ENCODE measurements around the gene ADGRA3. TPM values are rescaled to one million over a fixed set of nuclear protein-coding genes. Genes with fewer than 3 reads are reported as not detected.
"Not testable (repeated sequence)": the region's sequence is repeated elsewhere in the genome, so short reads cannot be mapped to it uniquely, and the experiment has no call there.

The ADGRA3 gene
- total RNA-seq, 1 experiment from 2014 or later, result 31.4 TPM

DNA sequence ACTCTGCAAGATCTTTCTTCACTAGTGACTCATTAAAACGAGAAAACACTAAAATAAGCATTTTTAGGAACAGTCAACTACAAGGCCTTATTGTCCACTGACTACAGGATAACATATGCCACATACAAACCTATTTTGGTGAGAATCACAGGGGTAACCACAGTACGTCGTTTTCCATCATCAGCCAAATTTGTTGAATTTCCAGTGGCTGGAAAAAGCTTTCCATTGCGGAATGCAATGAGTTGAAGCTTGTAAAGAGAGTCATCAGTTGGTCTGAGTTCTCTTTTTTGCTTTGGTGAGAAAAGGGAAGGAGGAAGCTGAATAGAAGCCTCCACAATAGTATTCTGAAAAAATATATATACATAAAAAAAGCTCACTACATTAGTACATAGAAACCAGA, 102.4 kb downstream of the ADGRA3 start:
- in situ Hi-C loops (cut with HindIII; ENCODE audit: low pct_unique_long_range_greater_than_20kb, low sequenced_read_pairs), result no loop called here

DNA sequence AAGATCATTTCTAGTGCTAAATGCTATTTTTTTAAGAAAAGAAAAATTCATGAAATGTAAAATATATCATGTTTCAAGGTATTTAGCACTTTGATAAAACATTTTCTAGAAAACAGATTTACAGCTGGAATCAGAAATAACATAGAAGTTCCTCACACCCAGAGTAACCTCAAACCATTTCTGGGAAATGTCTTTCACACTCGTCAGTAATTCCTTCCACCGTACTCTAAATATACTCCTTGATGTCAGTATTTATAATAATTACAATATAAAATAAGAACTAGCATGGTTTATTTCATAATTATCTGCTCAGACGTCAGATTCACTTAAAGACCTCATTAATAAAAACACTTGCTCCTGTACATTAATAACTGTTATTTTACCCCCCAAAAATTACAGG, 103.9 kb downstream of the ADGRA3 start:
- DNase-seq (ENCODE audit: low read depth), result no peak
- in situ Hi-C loops (cut with HindIII; ENCODE audit: low pct_unique_long_range_greater_than_20kb, low sequenced_read_pairs), result no loop called here

More for the DNA sequence above, 102.4 kb downstream of the ADGRA3 start:
- no peak for DNase-seq (ENCODE audit: low read depth)

DNA sequence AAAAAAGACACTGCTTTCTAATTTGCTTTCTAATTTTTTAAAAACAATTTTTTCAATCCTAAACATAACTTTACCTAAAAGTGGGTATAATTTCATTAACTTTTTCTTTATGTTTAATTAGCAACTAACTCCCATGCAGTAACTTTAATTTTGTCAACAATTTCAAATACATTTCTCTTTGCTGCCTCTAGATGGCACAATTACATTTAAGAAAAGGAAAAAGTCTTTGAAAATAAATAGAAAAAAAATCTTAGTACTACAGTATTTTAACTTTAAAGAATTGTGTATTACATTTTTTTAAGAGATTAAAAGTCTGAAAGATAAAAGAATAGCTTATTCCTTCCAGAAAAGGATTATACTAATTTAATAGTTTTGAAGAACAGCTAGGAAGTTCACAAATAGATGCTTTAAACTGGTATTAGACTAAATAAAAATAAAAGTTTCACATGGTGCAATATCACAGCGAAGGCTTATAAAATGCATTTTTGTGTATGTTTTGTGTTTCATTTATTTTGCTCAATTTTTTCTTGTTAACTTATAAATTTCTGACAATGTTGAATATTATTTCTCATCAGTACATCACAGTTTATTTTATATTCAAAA, 105.1 kb downstream of the ADGRA3 start:
- DNase-seq (ENCODE audit: low read depth), result no peak
- in situ Hi-C loops (cut with HindIII; ENCODE audit: low pct_unique_long_range_greater_than_20kb, low sequenced_read_pairs), result no loop called here

DNA sequence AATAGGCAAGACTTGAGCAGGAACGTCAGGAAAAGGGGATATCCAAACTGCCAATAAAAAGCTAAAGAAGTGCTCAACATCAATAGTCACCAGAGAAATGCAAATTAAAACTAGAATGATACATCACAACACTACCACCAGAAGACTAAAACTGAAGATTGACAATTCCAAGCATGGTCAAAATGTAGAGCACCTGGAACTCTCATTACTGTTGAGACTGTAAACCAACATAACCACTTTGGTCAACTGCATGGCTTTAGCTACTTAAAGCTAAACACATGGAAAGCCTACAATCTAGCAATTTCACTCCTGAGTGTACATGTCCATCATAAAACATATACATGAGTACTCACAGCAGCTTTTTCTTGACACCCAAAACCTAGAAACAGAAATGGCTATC, 107.4 kb downstream of the ADGRA3 start:
- in situ Hi-C loops (cut with HindIII; ENCODE audit: low pct_unique_long_range_greater_than_20kb, low sequenced_read_pairs), result no loop called here
- DNase-seq (ENCODE audit: low read depth), result no peak

DNA sequence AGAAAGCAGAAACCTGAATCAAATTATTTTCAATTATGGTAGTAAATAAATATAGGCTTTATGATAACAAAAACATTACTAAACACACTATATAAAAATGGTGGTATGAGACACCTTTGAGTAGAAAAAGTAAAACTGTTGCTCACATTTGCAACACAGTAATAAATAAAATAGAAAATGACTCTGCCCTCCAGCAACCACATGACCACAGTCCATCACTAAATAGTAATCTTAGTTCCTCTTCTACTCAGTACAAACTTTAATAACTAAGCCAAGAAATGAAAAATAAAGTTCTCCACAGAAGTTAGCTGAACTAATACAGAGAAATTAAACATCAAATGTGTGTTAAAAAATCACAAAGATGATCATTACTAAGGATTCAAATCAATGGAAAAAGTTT, 108.5 kb downstream of the ADGRA3 start:
- in situ Hi-C loops (cut with HindIII; ENCODE audit: low pct_unique_long_range_greater_than_20kb, low sequenced_read_pairs), result no loop called here
- DNase-seq (ENCODE audit: low read depth), result no peak

DNA sequence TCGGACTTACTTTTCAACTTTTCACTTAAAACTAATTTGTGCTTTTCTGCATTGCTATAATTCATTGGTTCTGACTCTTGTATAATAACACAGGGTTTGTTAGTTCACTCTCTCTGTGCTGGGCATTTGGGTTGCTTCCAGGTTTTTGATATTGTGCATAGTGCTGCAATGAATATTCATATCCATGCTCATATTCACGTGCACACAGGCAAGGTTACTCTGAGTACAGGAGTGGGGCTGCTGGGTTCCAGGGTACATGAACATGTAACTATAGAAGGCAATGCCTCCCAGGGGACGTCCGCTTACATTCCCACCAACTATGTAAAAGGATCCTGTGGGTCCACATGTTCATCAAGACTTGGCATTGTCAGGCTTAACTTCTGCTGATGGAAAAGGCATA, 117.2 kb downstream of the ADGRA3 start:
- DNase-seq (ENCODE audit: low read depth), result no peak
- in situ Hi-C loops (cut with HindIII; ENCODE audit: low pct_unique_long_range_greater_than_20kb, low sequenced_read_pairs), result no loop called here

DNA sequence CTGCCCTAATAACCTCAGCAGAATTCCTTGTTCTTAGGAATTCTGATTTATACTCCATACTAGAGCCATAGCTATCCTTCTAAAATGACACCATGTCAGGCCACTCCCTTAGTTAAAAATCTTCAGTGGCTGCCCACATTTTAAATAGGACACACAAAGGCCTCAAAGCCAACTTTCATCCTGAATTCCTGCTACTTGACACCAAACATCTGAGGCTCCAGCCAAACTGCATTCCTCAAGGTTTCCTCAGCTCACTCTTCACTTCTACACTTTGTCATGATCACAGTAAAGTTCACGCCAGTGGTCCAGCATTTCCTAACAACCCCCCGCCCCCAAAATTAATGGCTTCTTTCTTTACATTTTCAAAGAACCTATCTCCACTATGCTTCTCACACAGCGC, 124.3 kb downstream of the ADGRA3 start:
- in situ Hi-C loops (cut with HindIII; ENCODE audit: low pct_unique_long_range_greater_than_20kb, low sequenced_read_pairs), result no loop called here
- DNase-seq (ENCODE audit: low read depth), result no peak

DNA sequence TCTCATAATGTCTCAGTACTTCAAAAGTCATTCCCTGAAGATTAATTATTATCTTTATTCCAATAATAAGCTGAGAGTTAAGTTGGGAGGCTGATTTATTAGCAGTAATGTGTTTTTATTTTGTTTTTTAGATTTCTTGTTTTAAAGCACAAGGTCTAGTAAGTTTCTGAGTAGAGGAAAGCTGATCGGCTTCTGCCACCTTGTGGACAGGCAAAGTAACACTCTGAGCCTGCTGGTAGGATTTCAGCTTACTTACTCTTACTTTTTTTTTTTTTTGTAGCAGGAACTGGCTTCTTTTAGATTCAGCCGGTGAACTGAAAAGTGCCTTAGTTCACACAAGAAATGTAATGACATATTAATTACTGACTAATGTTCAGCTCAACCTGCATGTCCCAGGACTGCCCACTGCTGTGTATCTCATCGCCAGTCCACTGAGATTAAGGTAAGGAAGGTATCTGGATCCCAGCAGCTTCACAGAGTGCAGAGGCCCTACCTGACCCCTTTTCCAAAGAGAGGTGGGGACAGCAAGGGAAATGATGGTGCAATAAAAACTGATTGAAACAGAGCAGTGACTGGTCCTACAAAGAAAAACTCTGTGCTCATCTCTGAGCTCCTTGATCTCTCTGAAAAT, 126.5 kb downstream of the ADGRA3 start:
- in situ Hi-C loops (cut with HindIII; ENCODE audit: low pct_unique_long_range_greater_than_20kb, low sequenced_read_pairs), result no loop called here
- DNase-seq (ENCODE audit: low read depth), result peak; percentile 56

DNA sequence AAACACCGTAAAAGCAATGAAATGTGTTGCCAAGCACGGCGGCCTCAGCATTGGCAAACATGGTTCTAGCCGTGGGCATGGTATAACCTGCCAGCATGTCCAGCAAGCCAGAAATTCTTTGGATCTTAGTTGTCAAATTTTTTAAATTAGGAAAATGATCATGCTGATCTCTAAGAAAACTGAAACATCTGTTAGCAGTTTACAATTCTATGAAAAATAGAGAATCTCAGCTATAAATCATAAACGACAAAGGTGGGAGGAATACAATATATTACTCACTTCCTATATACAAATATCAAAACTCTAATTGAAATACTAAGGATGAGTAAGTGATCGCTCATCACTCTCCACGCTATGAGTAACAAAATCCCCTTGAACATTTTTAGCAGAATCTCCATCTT, 130.3 kb downstream of the ADGRA3 start:
- no peak for DNase-seq (ENCODE audit: low read depth)
- in situ Hi-C loops (cut with HindIII; ENCODE audit: low pct_unique_long_range_greater_than_20kb, low sequenced_read_pairs), result no loop called here

DNA sequence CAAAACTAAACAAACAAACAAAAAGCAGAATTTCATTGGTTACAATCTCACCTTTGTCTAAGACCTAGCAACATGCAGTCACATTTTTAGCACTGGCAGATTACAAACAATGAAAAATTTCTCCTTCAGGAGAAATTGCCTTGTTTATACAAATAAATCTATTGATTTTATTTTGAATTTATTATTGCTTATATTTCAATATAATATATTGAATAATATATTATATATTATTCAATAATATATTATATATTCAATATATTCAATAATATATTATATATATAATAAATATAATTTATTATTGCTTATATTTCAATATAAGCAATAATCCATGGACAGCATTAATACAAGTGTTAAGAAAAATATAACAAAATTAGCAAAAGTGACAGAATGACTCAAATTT, 131.7 kb downstream of the ADGRA3 start:
- no peak for DNase-seq (ENCODE audit: low read depth)
- in situ Hi-C loops (cut with HindIII; ENCODE audit: low pct_unique_long_range_greater_than_20kb, low sequenced_read_pairs), result no loop called here

DNA sequence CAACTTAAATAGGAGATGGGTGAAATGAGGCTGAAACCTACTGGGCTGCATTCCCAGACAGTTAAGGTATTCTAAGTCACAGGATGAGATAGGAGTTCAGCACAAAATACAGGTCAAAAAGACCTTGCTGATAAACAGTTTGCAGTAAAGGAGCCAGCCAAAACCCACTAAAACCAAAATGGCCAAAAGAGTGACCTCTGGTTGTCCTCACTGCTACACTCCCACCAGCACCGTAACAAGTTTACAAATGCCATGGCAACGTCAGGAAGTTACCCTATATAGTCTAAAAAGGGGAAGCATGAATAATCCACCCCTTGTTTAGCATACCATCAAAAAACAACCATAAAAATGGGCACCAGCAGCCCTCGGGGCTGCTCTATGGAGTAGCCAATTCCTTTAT, 133.7 kb downstream of the ADGRA3 start:
- in situ Hi-C loops (cut with HindIII; ENCODE audit: low pct_unique_long_range_greater_than_20kb, low sequenced_read_pairs); DNase-seq (ENCODE audit: low read depth): not testable (repeated sequence)

DNA sequence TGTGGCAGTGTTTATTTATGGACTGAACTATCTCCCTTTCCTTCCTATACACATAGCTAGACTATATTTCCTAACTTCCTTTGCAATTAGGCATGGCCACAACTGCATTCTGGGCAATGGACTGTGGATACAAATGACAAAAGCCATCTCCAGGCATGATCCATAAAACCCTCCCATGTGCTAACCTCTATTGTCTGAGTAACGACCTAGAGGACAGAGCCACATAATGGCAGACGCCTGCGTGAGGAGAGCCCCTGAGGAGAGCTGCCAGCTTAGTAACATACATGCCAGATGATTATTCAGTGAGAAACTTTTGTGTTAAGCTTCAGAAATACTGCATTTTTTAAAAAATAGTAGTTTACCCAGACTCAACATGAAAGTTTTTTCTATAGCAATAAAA, 142.9 kb downstream of the ADGRA3 start:
- in situ Hi-C loops (cut with HindIII; ENCODE audit: low pct_unique_long_range_greater_than_20kb, low sequenced_read_pairs), result no loop called here
- no peak for DNase-seq (ENCODE audit: low read depth)

DNA sequence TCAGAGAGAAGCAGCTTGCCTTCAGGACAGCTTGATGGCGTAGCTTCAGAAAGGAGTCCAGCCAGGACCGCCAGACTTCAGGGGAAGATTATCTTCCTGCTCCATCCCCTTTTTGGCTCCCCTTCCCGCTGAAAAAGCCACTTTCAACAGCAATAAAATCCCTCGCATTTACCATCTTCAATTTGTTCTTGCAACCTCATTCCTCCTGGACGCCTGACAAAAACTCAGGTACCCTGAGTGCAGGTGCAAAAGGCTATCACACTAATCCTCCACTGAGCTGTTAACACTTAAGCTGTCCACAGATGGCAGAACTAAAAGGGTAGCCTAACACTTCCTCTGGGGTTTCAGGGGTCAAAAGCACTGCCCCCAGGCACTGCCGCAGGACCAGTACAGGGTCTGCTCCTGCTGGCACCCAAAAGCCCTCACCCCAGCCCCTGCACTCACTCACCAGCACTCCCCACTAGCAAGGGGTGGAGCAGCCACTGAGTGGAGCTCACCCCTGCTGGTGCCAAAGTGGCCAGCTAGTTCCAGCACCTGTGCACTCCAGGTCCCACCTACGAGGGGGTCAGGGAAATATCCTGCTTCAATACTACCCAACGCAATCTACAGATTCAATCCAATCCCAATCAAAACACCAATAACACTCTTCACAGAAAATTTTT, 145.8 kb downstream of the ADGRA3 start:
- in situ Hi-C loops (cut with HindIII; ENCODE audit: low pct_unique_long_range_greater_than_20kb, low sequenced_read_pairs), result no loop called here

DNA sequence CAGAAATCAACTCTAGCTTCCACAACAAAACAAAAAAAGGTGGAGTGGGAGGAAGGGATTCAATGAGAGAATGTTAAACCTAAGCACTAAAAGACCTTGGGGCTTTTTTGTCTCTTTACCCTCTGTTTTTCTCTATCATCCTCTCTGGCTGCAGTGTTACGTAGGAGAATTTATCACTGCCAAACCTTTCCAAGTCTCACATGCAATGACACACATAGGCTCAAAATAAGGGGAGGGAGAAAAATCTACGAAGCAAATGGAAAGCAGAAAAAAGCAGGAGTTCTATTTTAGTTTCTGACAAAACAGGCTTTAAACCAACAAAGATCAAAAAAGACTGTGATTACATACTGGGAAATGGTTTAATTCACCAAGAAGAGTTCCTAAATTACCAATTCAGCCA, 152.1 kb downstream of the ADGRA3 start:
- DNase-seq (ENCODE audit: low read depth), result no peak
- in situ Hi-C loops (cut with HindIII; ENCODE audit: low pct_unique_long_range_greater_than_20kb, low sequenced_read_pairs), result no loop called here

More for the DNA sequence above, 145.8 kb downstream of the ADGRA3 start:
- DNase-seq (ENCODE audit: low read depth), result no peak

DNA sequence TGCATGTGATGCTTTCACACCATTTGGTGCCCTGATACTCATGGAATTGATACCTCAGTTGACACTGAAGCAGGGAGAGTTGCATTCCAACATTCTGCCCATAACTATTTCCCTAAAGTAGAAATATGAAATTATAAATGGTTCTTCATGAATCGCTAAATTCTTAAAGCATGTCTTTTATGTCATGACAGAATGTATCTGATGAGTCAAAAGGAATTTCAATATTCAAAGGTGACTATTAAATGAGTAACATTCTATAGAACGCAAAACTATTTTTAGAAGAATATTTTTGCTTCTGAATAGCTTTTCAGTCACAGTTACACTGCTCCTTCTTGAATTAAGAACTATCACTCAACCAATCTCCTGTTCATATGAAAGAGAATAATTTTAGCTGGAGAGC, 152.8 kb downstream of the ADGRA3 start:
- DNase-seq (ENCODE audit: low read depth), result no peak
- in situ Hi-C loops (cut with HindIII; ENCODE audit: low pct_unique_long_range_greater_than_20kb, low sequenced_read_pairs), result no loop called here

DNA sequence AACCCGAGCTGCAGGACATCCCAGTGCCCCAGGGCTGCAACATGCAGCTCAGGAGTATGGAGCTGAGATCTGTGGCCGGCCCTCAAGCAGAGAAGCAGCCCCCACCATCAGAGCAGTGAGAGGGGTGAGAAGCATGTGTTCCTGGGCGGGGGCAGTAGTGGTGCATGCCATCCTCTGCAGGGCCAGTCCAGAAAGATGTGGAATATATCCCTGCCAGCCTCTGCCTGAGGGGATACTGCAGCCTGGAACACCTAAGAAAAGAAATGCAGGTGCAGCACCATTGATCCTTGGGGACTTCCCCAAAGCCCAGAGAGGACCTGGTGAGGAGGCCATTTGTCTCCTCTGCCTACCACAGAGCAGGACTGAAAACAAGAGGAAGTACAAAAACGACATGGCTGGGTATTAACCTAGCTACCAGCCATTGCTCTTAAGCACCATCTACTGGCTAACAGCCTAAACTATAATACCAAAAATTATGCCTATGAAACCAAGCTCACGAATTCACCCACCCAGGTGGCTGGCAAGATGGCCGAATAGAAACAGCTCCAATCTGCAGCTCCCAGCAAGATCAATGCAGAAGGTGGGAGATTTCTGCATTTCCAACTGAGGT, 158.8 kb downstream of the ADGRA3 start:
- in situ Hi-C loops (cut with HindIII; ENCODE audit: low pct_unique_long_range_greater_than_20kb, low sequenced_read_pairs), result no loop called here
- DNase-seq (ENCODE audit: low read depth), result peak; percentile 11

DNA sequence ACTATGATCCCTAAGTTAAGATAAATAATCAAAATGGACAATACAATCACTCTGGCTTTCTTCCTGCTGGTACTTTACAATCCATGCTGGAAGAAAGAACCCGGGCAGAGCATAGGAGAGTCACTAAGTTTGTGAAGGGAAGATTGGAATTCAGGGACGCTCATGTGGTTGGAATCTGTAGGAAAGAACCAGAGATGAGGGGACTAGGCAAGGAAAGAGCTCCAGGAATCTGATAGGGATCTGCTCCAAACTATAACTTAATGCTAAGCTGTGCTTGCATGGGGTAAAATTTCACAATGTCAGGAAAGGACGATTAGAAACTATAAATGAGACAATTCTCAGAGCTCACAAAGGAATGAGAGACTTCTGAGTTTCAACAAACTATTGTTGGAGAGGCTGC, 167.5 kb downstream of the ADGRA3 start:
- no peak for DNase-seq (ENCODE audit: low read depth)
- in situ Hi-C loops (cut with HindIII; ENCODE audit: low pct_unique_long_range_greater_than_20kb, low sequenced_read_pairs), result no loop called here

DNA sequence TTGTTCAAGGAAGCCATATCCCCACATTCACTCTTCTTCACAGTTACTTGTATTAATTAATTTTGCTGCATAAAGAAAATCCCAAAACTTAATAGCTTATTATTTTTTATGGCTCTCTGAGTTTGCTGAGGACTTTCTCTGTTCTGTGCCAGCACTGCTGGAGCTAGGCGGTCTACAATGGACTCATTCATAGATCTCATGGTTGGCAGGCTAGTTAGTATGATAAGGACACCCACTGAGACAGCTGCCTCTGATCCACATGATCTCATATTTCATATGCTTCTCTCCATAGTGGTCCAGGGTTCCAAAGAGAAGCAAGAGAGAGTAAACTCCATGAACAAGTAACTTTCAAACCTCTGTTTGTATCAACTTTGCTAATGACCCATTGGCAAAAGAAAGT, 170.2 kb downstream of the ADGRA3 start:
- in situ Hi-C loops (cut with HindIII; ENCODE audit: low pct_unique_long_range_greater_than_20kb, low sequenced_read_pairs), result no loop called here
- DNase-seq (ENCODE audit: low read depth), result no peak

DNA sequence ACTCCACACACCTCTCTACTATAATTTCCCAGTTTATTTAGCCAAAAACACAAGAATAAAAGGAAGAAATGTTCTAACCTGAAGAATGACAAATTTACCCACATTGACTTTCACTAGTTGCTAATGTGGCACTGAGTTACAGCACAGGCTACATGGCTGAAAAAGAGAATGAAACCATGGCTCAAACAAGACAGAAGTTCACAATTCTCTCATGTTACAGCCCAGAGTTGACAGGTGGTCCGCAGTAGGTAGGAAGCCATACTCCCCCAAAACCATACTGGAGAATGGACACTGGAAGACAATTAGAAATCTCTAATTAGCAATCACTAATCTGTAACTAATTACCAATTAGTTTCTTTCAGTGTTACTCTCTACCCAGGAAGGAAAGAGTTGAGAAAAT, 170.8 kb downstream of the ADGRA3 start:
- no peak for DNase-seq (ENCODE audit: low read depth)
- in situ Hi-C loops (cut with HindIII; ENCODE audit: low pct_unique_long_range_greater_than_20kb, low sequenced_read_pairs), result no loop called here

All from Caki2 (cell line).